Stimulated activated CD8-positive, alpha-beta memory T cell treated with anti-CD3 and anti-CD28 coated beads, Interleukin-2, amount 100 ng/mL, for 1 hour (primary cell): ENCODE results near the gene NFAM1.

Experiments used
- DNase-seq, 2 donors: peaks; one replicate each; pipeline ENCODE4 v3.0.0-alpha.2; 2020; ENCODE audit warnings: low read depth in 2 of 2

Gene NFAM1

DNA sequence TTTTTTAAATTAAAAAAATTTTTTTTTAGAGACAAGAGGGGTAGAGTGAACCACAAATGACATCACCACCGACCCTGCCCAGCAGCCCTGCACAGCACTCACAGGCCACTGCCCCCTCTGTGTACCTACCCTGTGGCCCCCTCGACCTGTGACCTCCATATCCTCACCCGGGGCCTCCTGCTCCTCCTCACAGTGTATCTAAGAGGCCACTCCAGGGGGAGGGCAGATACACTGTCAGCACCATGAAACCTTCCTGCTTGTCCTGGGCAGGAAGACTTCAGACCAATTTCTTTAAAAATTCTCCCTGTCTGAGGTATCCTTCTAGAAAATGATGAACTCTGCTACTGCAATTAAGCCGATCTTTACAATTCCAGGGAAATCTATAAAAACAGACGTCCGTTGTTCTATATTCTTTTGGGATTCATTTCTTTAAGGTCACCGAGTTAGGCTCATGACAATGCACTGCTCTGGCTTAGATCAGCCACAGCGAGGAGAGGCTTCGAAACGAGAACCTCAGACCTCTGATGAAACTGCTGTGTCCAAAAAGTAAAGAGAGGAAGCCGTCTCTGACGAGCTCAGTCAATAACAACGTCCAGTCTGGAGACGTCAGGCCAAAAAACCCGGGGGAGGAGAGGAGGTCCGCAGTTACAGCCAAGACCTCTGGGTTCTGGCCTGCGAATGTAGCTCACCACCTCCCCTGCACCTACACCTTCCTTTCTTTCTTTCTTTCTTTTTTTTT, 17.5 kb downstream of the NFAM1 start:
- DNase-seq = no peak

- no peak for DNase-seq
Measured at GRCh38 chr22:42414021-42414420, 18.2 kb downstream of the NFAM1 start.

GRCh38 chr22:42412744-42413333, 19.4 kb downstream of the NFAM1 start:
- no peak for DNase-seq

DNA sequence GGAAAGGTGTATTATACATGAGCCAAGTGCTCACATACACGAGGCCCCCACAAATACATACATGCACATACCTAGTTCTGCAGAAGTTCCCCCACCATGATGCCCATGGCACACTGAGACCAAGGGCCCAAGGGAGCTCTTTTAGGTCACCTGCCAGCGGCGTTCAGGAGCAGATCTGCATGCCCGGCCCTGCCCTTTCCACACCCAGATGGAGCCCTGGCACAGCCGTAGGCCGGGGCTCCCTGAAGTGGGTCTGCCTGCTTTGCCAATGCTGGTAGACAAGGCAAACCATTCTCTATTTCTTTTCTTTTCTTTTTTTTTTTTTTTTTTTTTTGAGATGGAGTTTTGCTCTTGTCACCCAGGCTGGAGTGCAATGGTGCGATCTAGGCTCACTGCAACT, 21.5 kb downstream of the NFAM1 start:
- no peak for DNase-seq

DNA sequence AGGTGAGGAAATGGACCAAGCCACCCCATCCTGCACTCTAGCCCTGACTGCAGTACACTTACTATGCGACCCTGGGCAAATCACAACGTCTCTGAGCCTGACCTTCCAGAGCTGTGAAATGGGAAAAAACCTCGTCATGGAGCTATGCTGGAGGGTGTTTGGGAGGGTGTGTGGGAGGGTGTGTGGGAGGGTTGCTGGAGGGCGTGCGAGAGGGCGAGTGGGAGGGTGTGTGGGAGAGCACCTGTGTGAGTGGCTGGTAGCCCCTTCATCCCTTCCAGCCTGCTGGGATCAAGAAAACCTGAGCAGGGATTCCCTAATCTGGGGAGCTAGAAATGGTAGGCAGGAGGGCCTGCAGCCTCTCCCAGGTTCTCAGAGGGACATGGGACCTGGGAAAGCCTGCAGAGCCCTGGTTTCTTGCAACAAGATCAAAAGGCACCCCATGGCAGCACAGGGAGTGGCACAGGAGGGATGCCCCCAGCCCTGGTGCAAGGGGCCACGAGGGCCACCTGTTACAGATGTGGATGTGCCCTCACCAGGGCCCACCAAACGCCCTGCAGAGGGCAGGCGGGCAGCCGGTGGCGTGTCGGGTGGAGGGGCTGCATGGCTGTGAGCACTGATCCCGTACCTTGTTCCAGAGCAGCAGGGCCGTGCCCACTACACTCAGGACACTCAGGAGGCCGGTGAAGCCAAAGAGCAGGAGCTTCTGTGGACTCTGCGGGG, 23.2 kb downstream of the NFAM1 start:
- DNase-seq = no peak

DNA sequence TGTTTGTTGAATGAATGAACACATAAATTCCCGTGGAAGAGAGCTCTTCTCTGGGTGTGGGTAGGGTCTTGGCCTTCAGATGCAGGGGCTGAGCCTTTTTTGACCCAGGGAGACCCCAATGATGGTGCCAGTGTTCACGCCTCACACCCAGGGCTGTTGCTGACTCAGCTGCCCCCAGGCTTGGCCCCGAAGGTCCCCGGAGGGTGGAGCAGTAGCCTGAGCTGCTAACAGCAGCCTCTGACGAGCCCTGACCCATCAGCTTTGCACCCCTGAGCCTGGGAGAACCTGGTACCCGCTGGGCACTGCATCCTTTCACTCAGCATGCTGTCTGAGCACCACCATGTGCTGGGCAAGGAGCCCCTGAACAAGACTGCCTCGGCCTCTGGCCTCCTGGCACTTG, 23.9 kb downstream of the NFAM1 start:
- DNase-seq = no peak

GRCh38 chr22:42404266-42404665, 27.9 kb downstream of the NFAM1 start:
- no peak for DNase-seq

GRCh38 chr22:42401535-42402334, 30.5 kb downstream of the NFAM1 start:
- DNase-seq = no peak

- DNase-seq = no peak
Measured at GRCh38 chr22:42400811-42401534, 31.2 kb downstream of the NFAM1 start.

- no peak for DNase-seq
Measured at GRCh38 chr22:42399315-42400271, 32.6 kb downstream of the NFAM1 start.

- no peak for DNase-seq
Measured at GRCh38 chr22:42397332-42398249, 34.6 kb downstream of the NFAM1 start.

DNA sequence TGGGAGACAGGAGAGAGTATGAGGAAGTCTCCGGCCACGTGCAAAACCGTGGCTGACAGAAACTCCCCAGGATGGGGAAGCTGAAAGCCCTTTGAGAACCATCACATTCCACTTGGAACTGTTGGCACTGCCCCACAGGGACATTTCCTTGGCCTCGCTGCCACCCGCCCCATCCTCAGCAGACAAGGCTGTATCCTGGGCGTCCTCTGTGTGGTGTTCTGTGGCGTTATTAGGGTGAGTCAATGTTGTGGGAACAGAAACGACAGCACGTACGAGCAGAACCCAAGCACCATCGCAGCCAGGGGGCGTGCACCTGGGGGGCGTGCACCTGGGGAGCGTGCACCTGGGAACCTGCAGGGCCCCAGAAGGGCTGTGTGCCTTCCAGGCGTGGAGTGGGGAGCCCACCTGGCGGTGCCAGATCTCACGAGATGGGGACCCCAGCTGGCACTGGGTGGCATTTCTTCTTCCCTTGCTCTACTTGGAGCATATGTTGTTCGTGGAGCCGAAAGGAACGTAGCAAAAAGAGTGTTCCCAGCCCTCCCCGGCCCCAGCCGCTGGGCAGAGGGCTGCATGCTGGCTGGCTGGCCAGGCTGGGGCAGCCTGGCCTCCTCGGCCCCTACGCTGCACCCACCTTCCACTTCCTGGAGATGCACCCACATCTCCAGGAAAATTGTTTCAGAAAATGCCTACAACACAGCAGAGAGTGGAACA, 35.4 kb downstream of the NFAM1 start:
- DNase-seq = no peak

GRCh38 chr22:42389143-42389542, 43.1 kb downstream of the NFAM1 start:
- DNase-seq = no peak

- no peak for DNase-seq
Measured at GRCh38 chr22:42388130-42388797, 43.9 kb downstream of the NFAM1 start.

DNA sequence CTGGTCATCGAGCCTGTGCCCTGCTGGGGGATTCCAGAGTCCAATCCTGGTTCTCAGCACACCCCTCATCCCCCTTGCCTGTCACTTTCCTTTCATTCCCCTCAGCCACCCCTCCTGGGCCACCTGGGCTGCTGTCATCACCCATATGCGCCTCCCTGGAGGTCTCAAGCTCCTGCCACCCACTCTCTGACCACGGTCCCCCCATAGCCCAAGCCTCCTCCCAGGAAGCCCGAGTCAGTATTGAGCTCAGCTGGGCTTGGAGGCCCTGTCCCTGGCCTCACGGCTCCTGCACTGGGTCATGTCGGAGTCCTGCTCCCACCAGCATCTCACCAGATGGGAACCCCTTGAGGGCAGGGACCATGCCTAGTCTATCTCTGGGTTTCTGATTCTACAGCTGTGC, 44.6 kb downstream of the NFAM1 start:
- DNase-seq = no peak

DNA sequence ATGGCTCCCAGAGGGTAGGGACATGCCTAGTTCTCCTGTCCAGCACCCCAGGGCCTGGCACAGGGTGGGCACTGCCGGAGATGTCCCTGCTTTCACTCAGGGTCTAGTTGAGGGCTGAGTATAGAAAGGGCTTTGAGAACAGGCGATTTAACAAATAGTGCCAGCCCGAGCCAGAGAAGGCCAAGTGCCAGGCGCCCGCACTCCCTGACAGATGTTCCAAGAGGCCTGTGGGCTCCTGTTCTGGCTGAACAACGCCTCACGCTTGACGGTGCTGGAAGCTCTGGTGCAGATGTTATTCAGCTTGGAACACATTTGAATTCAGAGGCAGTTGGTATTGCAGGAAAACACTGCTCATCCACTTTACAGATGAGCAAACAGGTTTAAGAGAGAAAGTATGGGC, 46.5 kb downstream of the NFAM1 start:
- DNase-seq = no peak

- no peak for DNase-seq
Measured at GRCh38 chr22:42384506-42384905, 47.7 kb downstream of the NFAM1 start.

- no peak for DNase-seq
Measured at GRCh38 chr22:42383851-42384417, 48.3 kb downstream of the NFAM1 start.
